BJ (cell line): Measurements from ENCODE around the gene COL18A1. TPM values are rescaled to one million over a fixed set of nuclear protein-coding genes. Genes with fewer than 3 reads are reported as not detected.

Experiments
- CTCF ChIA-PET: fragments of 350-600 bp; formaldehyde crosslinking; extraction: SDS; loops from one replicate; lab custom pipeline; 2021; ENCODE audit warnings: antibody characterized with exemption, inconsistent platforms; lab: Yijun Ruan, JAX
- POLR2A ChIA-PET: fragments of 300-600 bp; sonication (Branson Sonifier 250); formaldehyde crosslinking; extraction: SDS; loops from one replicate; lab custom pipeline; 2021; ENCODE audit warnings: antibody characterized with exemption; lab: Charles Lee
- DNase-seq: peaks from one replicate; pipeline ENCODE4 v3.0.0-alpha.2; 2011; ENCODE audit warnings: low read depth
- H3K27me3 ChIP-seq: 2 replicates; pipeline ENCODE4 v1.6.0; 2011; ENCODE audit warnings: low read length; ENCODE audit not compliant: control insufficient read depth, insufficient read depth
- H3K36me3 ChIP-seq: 2 replicates; pipeline ENCODE4 v1.5.1; 2011; ENCODE audit warnings: low read length; ENCODE audit not compliant: control insufficient read depth, insufficient read depth
- H3K4me3 ChIP-seq: 2 replicates; pipeline ENCODE4 v1.5.1; 2011; ENCODE audit warnings: low read depth, mild to moderate bottlenecking, control low read depth, low read length
- CTCF ChIP-seq: IDR thresholded peaks from 2 replicates; pipeline ENCODE4 v1.5.1; 2011; ENCODE audit warnings: low read depth, mild to moderate bottlenecking, control low read depth, inconsistent platforms, low read length, moderate library complexity; ENCODE audit not compliant: insufficient read depth
- polyA plus RNA-seq: library from polyadenylated mRNA; depleted of rRNA; stranded (reverse); fragments of >200 nt; gene quantifications from 2 replicates; pipeline ENCODE4 v1.2.3, GENCODE V29; 2011

COL18A1 gene
- polyA plus RNA-seq, 1 experiment = 99.7 TPM

- CTCF ChIA-PET = interaction anchor here (0.5 kb wide), 1 partner anchor 731 kb away, joined by 3 read pairs; no protein-coding TSS in a partner anchor
- H3K4me3 ChIP-seq = no peak overlapping the region
These were observed 139.7 kb downstream of the COL18A1 start for GRCh38 chr21:45544449-45545235.

GRCh38 chr21:45545236-45545570, 140.2 kb downstream of the COL18A1 start:
- TF ChIP-seq CTCF = no peak
- no peak overlapping the region for H3K4me3 ChIP-seq
- DNase-seq = no peak
- H3K36me3 ChIP-seq = no peaks in the 10 kb centered on the region
- POLR2A ChIA-PET = no interaction called here
- CTCF ChIA-PET = no interaction called here
- H3K27me3 ChIP-seq = peaks cover 4% of the 10 kb centered on the region; the same call in 1 of the 2 replicates

More at GRCh38 chr21:45544449-45545235, 139.7 kb downstream of the COL18A1 start:
- TF ChIP-seq CTCF = no peak
- no peaks in the 10 kb centered on the region for H3K36me3 ChIP-seq
- DNase-seq = no peak
- POLR2A ChIA-PET = no interaction called here
- H3K27me3 ChIP-seq = peaks cover 4% of the 10 kb centered on the region; the same call in 1 of the 2 replicates

- Histone ChIP-seq H3K4me3 (no peak overlapping the region), H3K27me3 (peaks cover 4% of the 10 kb centered on the region; the same call in 1 of the 2 replicates), H3K36me3 (no peaks in the 10 kb centered on the region)
- POLR2A ChIA-PET = no interaction called here
- no peak for TF ChIP-seq CTCF
- CTCF ChIA-PET = interaction anchor here (0.6 to 1.3 kb wide), 2 partner anchors 51 to 274 kb away, joined by 4 to 5 read pairs; no protein-coding TSS in a partner anchor
- DNase-seq = no peak
These were observed 140.9 kb downstream of the COL18A1 start for GRCh38 chr21:45545691-45546531.

GRCh38 chr21:45546636-45547544, 141.9 kb downstream of the COL18A1 start:
- Histone ChIP-seq H3K27me3 (peaks cover 4% of the 10 kb centered on the region; the same call in 1 of the 2 replicates), H3K4me3 (no peak overlapping the region), H3K36me3 (no peaks in the 10 kb centered on the region)
- no peak for TF ChIP-seq CTCF
- CTCF ChIA-PET = interaction anchor here (0.6 to 1.3 kb wide), 3 partner anchors 9 to 273 kb away, joined by 4 to 5 read pairs (median 4); no protein-coding TSS in a partner anchor
- no peak for DNase-seq
- POLR2A ChIA-PET = no interaction called here
